Natural killer cell treated with Interleukin-12 subunit alpha and Interleukin-12 subunit beta and Interleukin-15 and Interleukin-18, amount 100 ng/mL, for 72 hours (primary cell): ENCODE data around the gene HIBADH. TPM values are rescaled to one million over a fixed set of nuclear protein-coding genes. Genes with fewer than 3 reads are reported as not detected.

Experiments used
- ATAC-seq, 2 donors: fragments of 150-1000 bp; cut with Tn5 transposase in 1 of 2; sonication (Bioruptor Pico), chemical (Tn5 transposase) in 1 of 2; 2 replicates each; pipeline ENCODE4 v1.10.0; 2021
- DNase-seq: peaks from one replicate; pipeline ENCODE4 v3.0.0; 2022; ENCODE audit warnings: low spot score
- H3K27ac Mint-ChIP-seq, 2 donors: 1 replicate in 1 of 2; 2 replicates in 1 of 2; pipeline ENCODE4 v1.8.0; 2022; ENCODE audit warnings: mixed read lengths in 2 of 2, mild to moderate bottlenecking in 1 of 2, moderate library complexity in 1 of 2
- H3K27me3 Mint-ChIP-seq, 2 donors: 1 replicate in 1 of 2; 2 replicates in 1 of 2; pipeline ENCODE4 v1.8.0; 2022; ENCODE audit warnings: mixed read lengths in 2 of 2
- H3K36me3 Mint-ChIP-seq: one replicate; pipeline ENCODE4 v1.8.0; 2022; ENCODE audit warnings: mixed read lengths
- H3K4me1 Mint-ChIP-seq, 2 donors: 1 replicate in 1 of 2; 2 replicates in 1 of 2; pipeline ENCODE4 v1.8.0; 2022; ENCODE audit warnings: low read depth in 2 of 2, mixed read lengths in 2 of 2, mild to moderate bottlenecking in 1 of 2
- H3K4me3 Mint-ChIP-seq: one replicate; pipeline ENCODE4 v1.8.0; 2022; ENCODE audit warnings: mixed read lengths
- H3K9me3 Mint-ChIP-seq: 2 replicates; pipeline ENCODE4 v1.8.0; 2022; ENCODE audit warnings: mixed read lengths
- total RNA-seq, 2 donors: library from RNA; stranded (reverse); gene quantifications; one replicate each; pipeline ENCODE4 v1.2.3, GENCODE V29; 2022

The HIBADH gene
- total RNA-seq, 2 donors from 2014 or later: 8.9 to 11.4 TPM

- peaks cover 3% of the 10 kb centered on the region for H3K9me3 Mint-ChIP-seq
- DNase-seq (no peak), ATAC-seq (no peak)
- peaks cover 8% of the 10 kb centered on the region for H3K36me3 Mint-ChIP-seq
- no peak overlapping the region for H3K4me3 Mint-ChIP-seq
- H3K4me1 Mint-ChIP-seq: no peaks in the 10 kb centered on the region
- no peaks in the 10 kb centered on the region for H3K27me3 Mint-ChIP-seq
- no peak overlapping the region for H3K27ac Mint-ChIP-seq
Observed at GRCh38 chr7:27614095-27614494, 48.6 kb downstream of the HIBADH start.

GRCh38 chr7:27611059-27611458 is 51.6 kb downstream of the HIBADH start:
- Mint-ChIP-seq H3K27ac (no peak overlapping the region), H3K4me3 (no peak overlapping the region), H3K9me3 (no peaks in the 10 kb centered on the region), H3K27me3 (no peaks in the 10 kb centered on the region), H3K4me1 (no peaks in the 10 kb centered on the region), H3K36me3 (peaks cover 4% of the 10 kb centered on the region)
- ATAC-seq (no peak), DNase-seq (no peak)

- no peaks in the 10 kb centered on the region for H3K36me3 Mint-ChIP-seq
- no peak overlapping the region for H3K27ac Mint-ChIP-seq
- DNase-seq (no peak), ATAC-seq (no peak)
- no peaks in the 10 kb centered on the region for H3K4me1 Mint-ChIP-seq
- H3K9me3 Mint-ChIP-seq: no peaks in the 10 kb centered on the region
- H3K27me3 Mint-ChIP-seq: no peaks in the 10 kb centered on the region
- H3K4me3 Mint-ChIP-seq: no peak overlapping the region
Observed at GRCh38 chr7:27608776-27609495, 53.7 kb downstream of the HIBADH start.

- no peak overlapping the region for H3K4me3 Mint-ChIP-seq
- DNase-seq (no peak), ATAC-seq (no peak)
- no peaks in the 10 kb centered on the region for H3K4me1 Mint-ChIP-seq
- no peaks in the 10 kb centered on the region for H3K9me3 Mint-ChIP-seq
- no peak overlapping the region for H3K27ac Mint-ChIP-seq
- no peaks in the 10 kb centered on the region for H3K27me3 Mint-ChIP-seq
- H3K36me3 Mint-ChIP-seq: no peaks in the 10 kb centered on the region
Observed at GRCh38 chr7:27607210-27607606, 55.5 kb downstream of the HIBADH start.

- Mint-ChIP-seq H3K9me3 (no peaks in the 10 kb centered on the region), H3K27me3 (no peaks in the 10 kb centered on the region), H3K4me3 (no peak overlapping the region), H3K36me3 (no peaks in the 10 kb centered on the region), H3K27ac (no peak overlapping the region), H3K4me1 (no peaks in the 10 kb centered on the region)
- ATAC-seq (no peak), DNase-seq (no peak)
Observed at GRCh38 chr7:27606270-27607209, 56.1 kb downstream of the HIBADH start.

- no peaks in the 10 kb centered on the region for H3K27me3 Mint-ChIP-seq
- H3K36me3 Mint-ChIP-seq: no peaks in the 10 kb centered on the region
- H3K4me3 Mint-ChIP-seq: no peak overlapping the region
- no peaks in the 10 kb centered on the region for H3K9me3 Mint-ChIP-seq
- DNase-seq (no peak), ATAC-seq (no peak)
- H3K27ac Mint-ChIP-seq: no peak overlapping the region
- H3K4me1 Mint-ChIP-seq: no peaks in the 10 kb centered on the region
Observed at GRCh38 chr7:27605689-27606269, 56.9 kb downstream of the HIBADH start.

- DNase-seq (no peak), ATAC-seq (no peak)
- no peaks in the 10 kb centered on the region for H3K36me3 Mint-ChIP-seq
- no peak overlapping the region for H3K27ac Mint-ChIP-seq
- no peak overlapping the region for H3K4me3 Mint-ChIP-seq
- no peaks in the 10 kb centered on the region for H3K27me3 Mint-ChIP-seq
- no peaks in the 10 kb centered on the region for H3K4me1 Mint-ChIP-seq
- no peaks in the 10 kb centered on the region for H3K9me3 Mint-ChIP-seq
Observed at GRCh38 chr7:27605283-27605682, 57.4 kb downstream of the HIBADH start.

- no peaks in the 10 kb centered on the region for H3K9me3 Mint-ChIP-seq
- H3K4me3 Mint-ChIP-seq: no peak overlapping the region
- no peak for ATAC-seq
- H3K27ac Mint-ChIP-seq: no peak overlapping the region
- H3K27me3 Mint-ChIP-seq: no peaks in the 10 kb centered on the region
- no peaks in the 10 kb centered on the region for H3K4me1 Mint-ChIP-seq
- H3K36me3 Mint-ChIP-seq: no peaks in the 10 kb centered on the region
- no peak for DNase-seq
Observed at GRCh38 chr7:27603813-27604212, 58.9 kb downstream of the HIBADH start.

GRCh38 chr7:27602766-27603165 is 59.9 kb downstream of the HIBADH start:
- H3K4me3 Mint-ChIP-seq: no peak overlapping the region
- no peaks in the 10 kb centered on the region for H3K36me3 Mint-ChIP-seq
- H3K27ac Mint-ChIP-seq: no peak overlapping the region
- DNase-seq (no peak), ATAC-seq (no peak)
- no peaks in the 10 kb centered on the region for H3K9me3 Mint-ChIP-seq
- H3K27me3 Mint-ChIP-seq: no peaks in the 10 kb centered on the region
- no peaks in the 10 kb centered on the region for H3K4me1 Mint-ChIP-seq

GRCh38 chr7:27601217-27601616 is 61.5 kb downstream of the HIBADH start:
- H3K9me3 Mint-ChIP-seq: no peaks in the 10 kb centered on the region
- no peak overlapping the region for H3K27ac Mint-ChIP-seq
- H3K4me1 Mint-ChIP-seq: no peaks in the 10 kb centered on the region
- DNase-seq: no peak
- no peak for ATAC-seq
- no peak overlapping the region for H3K4me3 Mint-ChIP-seq
- H3K36me3 Mint-ChIP-seq: no peaks in the 10 kb centered on the region
- H3K27me3 Mint-ChIP-seq: no peaks in the 10 kb centered on the region

- no peaks in the 10 kb centered on the region for H3K36me3 Mint-ChIP-seq
- H3K4me1 Mint-ChIP-seq: no peaks in the 10 kb centered on the region
- DNase-seq (no peak), ATAC-seq (no peak)
- no peaks in the 10 kb centered on the region for H3K9me3 Mint-ChIP-seq
- no peak overlapping the region for H3K4me3 Mint-ChIP-seq
- H3K27me3 Mint-ChIP-seq: no peaks in the 10 kb centered on the region
- no peak overlapping the region for H3K27ac Mint-ChIP-seq
Observed at GRCh38 chr7:27600247-27600646, 62.4 kb downstream of the HIBADH start.

- no peaks in the 10 kb centered on the region for H3K36me3 Mint-ChIP-seq
- H3K4me3 Mint-ChIP-seq: no peak overlapping the region
- H3K27me3 Mint-ChIP-seq: no peaks in the 10 kb centered on the region
- ATAC-seq (no peak), DNase-seq (no peak)
- H3K4me1 Mint-ChIP-seq: no peaks in the 10 kb centered on the region
- H3K9me3 Mint-ChIP-seq: no peaks in the 10 kb centered on the region
- H3K27ac Mint-ChIP-seq: no peak overlapping the region
Observed at GRCh38 chr7:27595009-27595408, 67.7 kb downstream of the HIBADH start.

GRCh38 chr7:27593226-27593625 is 69.5 kb downstream of the HIBADH start:
- Mint-ChIP-seq H3K9me3 (no peaks in the 10 kb centered on the region), H3K4me1 (no peaks in the 10 kb centered on the region), H3K27ac (no peak overlapping the region), H3K36me3 (no peaks in the 10 kb centered on the region), H3K27me3 (no peaks in the 10 kb centered on the region), H3K4me3 (no peak overlapping the region)
- no peak for ATAC-seq
- DNase-seq: no peak

GRCh38 chr7:27590416-27590815 is 72.3 kb downstream of the HIBADH start:
- no peak overlapping the region for H3K27ac Mint-ChIP-seq
- DNase-seq (no peak), ATAC-seq (no peak)
- no peak overlapping the region for H3K4me3 Mint-ChIP-seq
- H3K36me3 Mint-ChIP-seq: no peaks in the 10 kb centered on the region
- H3K9me3 Mint-ChIP-seq: no peaks in the 10 kb centered on the region
- H3K4me1 Mint-ChIP-seq: peaks cover 0 to 4% of the 10 kb centered on the region in 2 donors
- no peaks in the 10 kb centered on the region for H3K27me3 Mint-ChIP-seq
